HG03280 (cell line): ENCODE measurements around the gene TRPM3.

ENCODE experiments used
- ATAC-seq: cut with Tn5 transposase; IDR thresholded peaks from one replicate; pipeline ENCODE4 v1.9.1; 2021; ENCODE audit warnings: mild to moderate bottlenecking, moderate library complexity; ENCODE audit not compliant: unreplicated experiment

The TRPM3 gene

GRCh38 chr9:71098801-71099200 is 22.6 kb downstream of the TRPM3 start:
- ATAC-seq = no peak

GRCh38 chr9:71097671-71098070 is 23.8 kb downstream of the TRPM3 start:
- ATAC-seq = no peak

GRCh38 chr9:71096421-71097108 is 24.9 kb downstream of the TRPM3 start:
- ATAC-seq = no peak

- no peak for ATAC-seq
Measured at GRCh38 chr9:71094708-71095251, 26.6 kb downstream of the TRPM3 start.

GRCh38 chr9:71090896-71091295 is 30.5 kb downstream of the TRPM3 start:
- ATAC-seq = no peak

- no peak for ATAC-seq
Measured at GRCh38 chr9:71079451-71079850, 42.0 kb downstream of the TRPM3 start.

- ATAC-seq = no peak
Measured at GRCh38 chr9:71076096-71076495, 45.3 kb downstream of the TRPM3 start.

- no peak for ATAC-seq
Measured at GRCh38 chr9:71073494-71073893, 47.9 kb downstream of the TRPM3 start.

- no peak for ATAC-seq
Measured at GRCh38 chr9:71072587-71072986, 48.8 kb downstream of the TRPM3 start.

- no peak for ATAC-seq
Measured at GRCh38 chr9:71071633-71072032, 49.8 kb downstream of the TRPM3 start.

- ATAC-seq = no peak
Measured at GRCh38 chr9:71058660-71059059, 62.8 kb downstream of the TRPM3 start.

- no peak for ATAC-seq
Measured at GRCh38 chr9:71052287-71052686, 69.1 kb downstream of the TRPM3 start.

- ATAC-seq = no peak
Measured at GRCh38 chr9:71048280-71048679, 73.1 kb downstream of the TRPM3 start.

GRCh38 chr9:71042448-71042990 is 78.9 kb downstream of the TRPM3 start:
- no peak for ATAC-seq

GRCh38 chr9:71037521-71037920 is 83.9 kb downstream of the TRPM3 start:
- ATAC-seq = no peak

- no peak for ATAC-seq
Measured at GRCh38 chr9:71036501-71036900, 84.9 kb downstream of the TRPM3 start.

- ATAC-seq = no peak
Measured at GRCh38 chr9:71032779-71033178, 88.6 kb downstream of the TRPM3 start.

- ATAC-seq = no peak
Measured at GRCh38 chr9:71025728-71026127, 95.7 kb downstream of the TRPM3 start.

GRCh38 chr9:71025201-71025600 is 96.2 kb downstream of the TRPM3 start:
- ATAC-seq = no peak

- ATAC-seq = no peak
Measured at GRCh38 chr9:71010258-71010657, 111.2 kb downstream of the TRPM3 start.

- no peak for ATAC-seq
Measured at GRCh38 chr9:71005456-71005855, 116.0 kb downstream of the TRPM3 start.

GRCh38 chr9:71004196-71004595 is 117.2 kb downstream of the TRPM3 start:
- no peak for ATAC-seq

- no peak for ATAC-seq
Measured at GRCh38 chr9:71003346-71003745, 118.1 kb downstream of the TRPM3 start.
